LHCN-M2 (cell line): Measurements from ENCODE around the gene IDH3B. TPM values are rescaled to one million over a fixed set of nuclear protein-coding genes. Genes with fewer than 3 reads are reported as not detected.
"Not testable (repeated sequence)": the region's sequence is repeated elsewhere in the genome, so short reads cannot be mapped to it uniquely, and the experiment has no call there.

Source experiments
- DNase-seq: peaks from one replicate; pipeline ENCODE4 v3.0.0-alpha.2; 2012; ENCODE audit warnings: low read depth
- polyA plus RNA-seq: library from polyadenylated mRNA; unstranded; fragments of >200 nt; gene quantifications from one replicate; pipeline ENCODE4 v1.2.1, GENCODE V29; 2012; ENCODE audit warnings: missing spikeins
- total RNA-seq: library from RNA; depleted of rRNA; stranded (reverse); fragments of >200 nt; gene quantifications from 2 replicates; pipeline ENCODE4 v1.2.3, GENCODE V29; 2014; rRNA removed

Gene IDH3B
- total RNA-seq = 129 and 130 TPM in 2 replicates
- 106 TPM for polyA plus RNA-seq

GRCh38 chr20:2663887-2664719, at the start of gene IDH3B:
Gene IDH3B (minus strand): TSS chr20:2664216. CDS start chr20:2664188, 28 bp downstream.
- DNase-seq = peak; percentile 91

GRCh38 chr20:2713285-2713684, 49.3 kb upstream of the IDH3B start:
- DNase-seq = no peak

- DNase-seq = no peak
Measured at GRCh38 chr20:2709205-2709981, 45.4 kb upstream of the IDH3B start.

GRCh38 chr20:2708665-2709064, 44.6 kb upstream of the IDH3B start:
- DNase-seq = no peak

GRCh38 chr20:2708073-2708415, 44.0 kb upstream of the IDH3B start:
- no peak for DNase-seq

GRCh38 chr20:2707353-2708072, 43.5 kb upstream of the IDH3B start:
- no peak for DNase-seq

- no peak for DNase-seq
Measured at GRCh38 chr20:2706688-2707352, 42.8 kb upstream of the IDH3B start.

- no peak for DNase-seq
Measured at GRCh38 chr20:2705931-2706645, 42.1 kb upstream of the IDH3B start.

- DNase-seq = no peak
Measured at GRCh38 chr20:2703716-2704475, 39.9 kb upstream of the IDH3B start.

- no peak for DNase-seq
Measured at GRCh38 chr20:2701671-2702081, 37.7 kb upstream of the IDH3B start.

- DNase-seq = no peak
Measured at GRCh38 chr20:2700913-2701620, 37.1 kb upstream of the IDH3B start.

- no peak for DNase-seq
Measured at GRCh38 chr20:2699775-2700413, 35.9 kb upstream of the IDH3B start.

GRCh38 chr20:2698912-2699311, 34.9 kb upstream of the IDH3B start:
- DNase-seq = no peak

- no peak for DNase-seq
Measured at GRCh38 chr20:2698186-2698817, 34.3 kb upstream of the IDH3B start.

- DNase-seq = no peak
Measured at GRCh38 chr20:2697768-2698167, 33.8 kb upstream of the IDH3B start.

- no peak for DNase-seq
Measured at GRCh38 chr20:2696646-2697045, 32.6 kb upstream of the IDH3B start.

GRCh38 chr20:2695984-2696525, 32.0 kb upstream of the IDH3B start:
- not testable (repeated sequence) for DNase-seq
